Gastroesophageal sphincter (tissue), 3 donors: ENCODE data around the gene HAP1.

Source experiments
- POLR2A ChIP-seq, 2 donors: fragments of 450-650 bp; IDR thresholded peaks; one replicate each; pipeline ENCODE4 v1.6.1; 2017; ENCODE audit warnings: antibody characterized with exemption in 2 of 2, mild to moderate bottlenecking in 2 of 2, moderate library complexity in 1 of 2
- POLR2AphosphoS5 ChIP-seq: sonication (generic); formaldehyde crosslinking; IDR thresholded peaks from one replicate; pipeline ENCODE4 v1.6.1; 2017; ENCODE audit warnings: antibody characterized with exemption
- TF ChIP-seq, protein P1 (sequence below), 4 experiments: fragments of 200-600 bp in 2 of 4; fragments of 450-650 bp in 2 of 4; sonication (generic) in 1 of 4; IDR thresholded peaks; one replicate each; pipeline ENCODE4 v1.5.1; 2017 to 2019; ENCODE audit warnings: antibody characterized with exemption in 4 of 4, mild to moderate bottlenecking in 2 of 4, moderate library complexity in 2 of 4

GRCh38 chr17:41728056-41728455 lies 6.4 kb downstream of the HAP1 start:
- TF ChIP-seq, protein P1, sequence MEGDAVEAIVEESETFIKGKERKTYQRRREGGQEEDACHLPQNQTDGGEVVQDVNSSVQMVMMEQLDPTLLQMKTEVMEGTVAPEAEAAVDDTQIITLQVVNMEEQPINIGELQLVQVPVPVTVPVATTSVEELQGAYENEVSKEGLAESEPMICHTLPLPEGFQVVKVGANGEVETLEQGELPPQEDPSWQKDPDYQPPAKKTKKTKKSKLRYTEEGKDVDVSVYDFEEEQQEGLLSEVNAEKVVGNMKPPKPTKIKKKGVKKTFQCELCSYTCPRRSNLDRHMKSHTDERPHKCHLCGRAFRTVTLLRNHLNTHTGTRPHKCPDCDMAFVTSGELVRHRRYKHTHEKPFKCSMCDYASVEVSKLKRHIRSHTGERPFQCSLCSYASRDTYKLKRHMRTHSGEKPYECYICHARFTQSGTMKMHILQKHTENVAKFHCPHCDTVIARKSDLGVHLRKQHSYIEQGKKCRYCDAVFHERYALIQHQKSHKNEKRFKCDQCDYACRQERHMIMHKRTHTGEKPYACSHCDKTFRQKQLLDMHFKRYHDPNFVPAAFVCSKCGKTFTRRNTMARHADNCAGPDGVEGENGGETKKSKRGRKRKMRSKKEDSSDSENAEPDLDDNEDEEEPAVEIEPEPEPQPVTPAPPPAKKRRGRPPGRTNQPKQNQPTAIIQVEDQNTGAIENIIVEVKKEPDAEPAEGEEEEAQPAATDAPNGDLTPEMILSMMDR (IDR thresholded peaks at IDR 0.05): no peak
- no peak for TF ChIP-seq POLR2A (IDR thresholded peaks at IDR 0.05)
- TF ChIP-seq POLR2AphosphoS5: no peak
